HepG2 (cell line): Measurements from ENCODE around the gene ASPRV1. TPM values are rescaled to one million over a fixed set of nuclear protein-coding genes. Genes with fewer than 3 reads are reported as not detected.
"Not testable (repeated sequence)": the region's sequence is repeated elsewhere in the genome, so short reads cannot be mapped to it uniquely, and the experiment has no call there.

ENCODE experiments used
- ATAC-seq: fragments of 200-7000 bp; cut with Tn5 transposase; 3 replicates; pipeline ENCODE4 v1.9.1; 2020; ENCODE audit warnings: mild to moderate bottlenecking, moderate library complexity
- BruUV-seq: library from RNA; stranded (reverse); fragments of 400-500 nt; replicated peaks from 2 replicates; lab custom pipeline; 2021; lab: Mats Ljungman, UMichigan
- CTCF ChIA-PET: fragments of 300-600 bp; formaldehyde crosslinking; extraction: SDS; loops from one replicate; lab custom pipeline; 2021; ENCODE audit warnings: low total read pairs, inconsistent platforms, low intra/inter-chr PET ratio; lab: Yijun Ruan, JAX
- POLR2A ChIA-PET: fragments of 350-600 bp; sonication (Branson Sonifier 250); formaldehyde crosslinking; loops from one replicate; lab custom pipeline; 2020; ENCODE audit warnings: antibody characterized with exemption, inconsistent platforms; lab: Yijun Ruan, JAX
- DNase-seq: peaks from one replicate; pipeline ENCODE4 v3.0.0-alpha.2; 2015; ENCODE audit warnings: low spot score
- FAIRE-seq: peaks from 3 replicates; lab custom pipeline; 2011; peaks lifted over from hg19 to GRCh38; lab: Jason Lieb, UNC
- H2AFZ ChIP-seq: one replicate; pipeline ENCODE4 v1.6.1; 2011; ENCODE audit warnings: low read length, inconsistent platforms
- H3K27ac ChIP-seq: fragments of 300-600 bp; 3 replicates; pipeline ENCODE4 v1.8.0; 2011; ENCODE audit warnings: mixed run types, mild to moderate bottlenecking, mixed read lengths, low read length, inconsistent platforms; ENCODE audit not compliant: insufficient read depth; ENCODE audit errors: extremely low read length
- H3K27me3 ChIP-seq, 2 experiments: fragments of 200-600 bp in 1 of 2; 2 replicates in 1 of 2; 3 replicates in 1 of 2; pipeline versions ENCODE4 v1.6.0 to v1.8.0; 2011; ENCODE audit warnings: low read length in 2 of 2, mild to moderate bottlenecking in 2 of 2, moderate library complexity in 2 of 2, inconsistent platforms in 1 of 2; ENCODE audit not compliant: insufficient read depth in 2 of 2, control insufficient read depth in 1 of 2
- H3K36me3 ChIP-seq, 2 experiments: fragments of 200-600 bp in 1 of 2; replicated peaks in 1 of 2; 2 replicates in 1 of 2; 3 replicates in 1 of 2; pipeline versions ENCODE4 v1.5.1 to v1.8.0; 2011; ENCODE audit warnings: low read length in 2 of 2, inconsistent platforms in 1 of 2; ENCODE audit not compliant: insufficient read depth in 2 of 2, control insufficient read depth in 1 of 2
- H3K4me1 ChIP-seq: 2 replicates; pipeline ENCODE4 v1.5.1; 2012; ENCODE audit warnings: low read length, inconsistent platforms; ENCODE audit not compliant: insufficient read depth
- H3K4me2 ChIP-seq: 2 replicates; pipeline ENCODE4 v1.6.0; 2011; ENCODE audit warnings: low read depth, low read length, inconsistent platforms
- H3K4me3 ChIP-seq, 3 experiments: fragments of 200-600 bp in 1 of 3; sonication (generic), shearing (Covaris generic) in 1 of 3; replicated peaks in 1 of 3; 2 replicates each; pipeline ENCODE4 v1.5.1; 2011 to 2016; ENCODE audit warnings: low read length in 3 of 3, inconsistent platforms in 2 of 3, low read depth in 2 of 3, mild to moderate bottlenecking in 2 of 3, control low read depth in 1 of 3, mixed read lengths in 1 of 3; ENCODE audit not compliant: insufficient read depth in 1 of 3
- H3K79me2 ChIP-seq: one replicate; pipeline ENCODE4 v1.6.1; 2011; ENCODE audit warnings: low read length, inconsistent platforms; ENCODE audit not compliant: insufficient read depth
- H3K9ac ChIP-seq: 2 replicates; pipeline ENCODE4 v1.6.0; 2011; ENCODE audit warnings: mild to moderate bottlenecking, low read depth, low read length, inconsistent platforms; ENCODE audit not compliant: insufficient read depth
- H3K9me3 ChIP-seq: 2 replicates; pipeline ENCODE4 v1.5.1; 2012; ENCODE audit warnings: mild to moderate bottlenecking, low read length
- H4K20me1 ChIP-seq: 2 replicates; pipeline ENCODE4 v1.6.0; 2011; ENCODE audit warnings: inconsistent platforms, mild to moderate bottlenecking, low read length, moderate library complexity; ENCODE audit not compliant: insufficient read depth
- CEBPB ChIP-seq: IDR thresholded peaks from 2 replicates; pipeline ENCODE4 v1.6.1; 2011; ENCODE audit warnings: low read depth, low read length, improper control_type of control experiment, borderline replicate concordance
- ERF ChIP-seq: IDR thresholded peaks from 2 replicates; pipeline ENCODE4 v1.6.1; 2018; ENCODE audit warnings: missing biosample characterization, missing genetic modification reagents
- MTA1 ChIP-seq: sonication (generic); formaldehyde crosslinking; IDR thresholded peaks from 2 replicates; pipeline ENCODE4 v1.4.0; 2020; ENCODE audit warnings: missing genetic modification reagents, mild to moderate bottlenecking, borderline replicate concordance
- NFRKB ChIP-seq: fragments of 450-650 bp; IDR thresholded peaks from 2 replicates; pipeline ENCODE4 v1.6.1; 2017
- SALL1 ChIP-seq: sonication (generic); formaldehyde crosslinking; IDR thresholded peaks from 2 replicates; pipeline ENCODE4 v1.8.0; 2022; ENCODE audit warnings: mild to moderate bottlenecking, missing genetic modification reagents
- ZNF333 ChIP-seq: sonication (generic); formaldehyde crosslinking; IDR thresholded peaks from 2 replicates; pipeline ENCODE4 v1.4.0; 2020; ENCODE audit warnings: mild to moderate bottlenecking, missing genetic modification reagents, borderline replicate concordance
- ZNF512 ChIP-seq: sonication (generic); formaldehyde crosslinking; IDR thresholded peaks from 2 replicates; pipeline ENCODE4 v1.4.0; 2020; ENCODE audit warnings: mild to moderate bottlenecking, missing genetic modification reagents
- WGBS: methylation state at CpG from one replicate; pipeline ENCODE4 v1.1.6; 2017; ENCODE audit warnings: low lambda C conversion rate; 5-methylcytosine and 5-hydroxymethylcytosine counted together
- in situ Hi-C: cut with HindIII; loops from 2 replicates; pipeline ENCODE4 v1.10.0; 2017; ENCODE audit warnings: low pct_unique_long_range_greater_than_20kb; ENCODE audit not compliant: extremely low pct_ligation_motif_present
- intact Hi-C: fragments of 100-400 bp; cut with micrococcal nuclease; formaldehyde crosslinking; loops from one replicate; pipeline ENCODE4 v1.10.0; 2022; ENCODE audit not compliant: unreplicated experiment
- polyA plus RNA-seq, 8 experiments: library from polyadenylated mRNA; depleted of rRNA in 3 of 8; stranded (reverse) in 7 of 8; unstranded in 1 of 8; fragments of >200 nt; fragmentation: Illumina TruSeq in 4 of 8; extraction: Trizol in 4 of 8; gene quantifications; 2 replicates each; pipeline versions ENCODE4 v1.2.1 to v1.2.3, GENCODE V29; 2011 to 2016; ENCODE audit warnings: low read depth in 4 of 8, missing spikeins in 1 of 8, mixed read lengths in 1 of 8; ENCODE audit not compliant: insufficient read depth in 1 of 8
- total RNA-seq, 5 experiments: library from RNA; depleted of rRNA; stranded (reverse); fragments of >200 nt; fragmentation: Illumina TruSeq; extraction: Trizol; gene quantifications; 2 replicates each; pipeline ENCODE4 v1.2.3, GENCODE V29; 2016; ENCODE audit warnings: low read depth in 1 of 5

The ASPRV1 gene
- total and polyA plus RNA-seq, 2 of the 13 experiments (the other 11 are each of a cell fraction or from before 2014, with no cell fraction given): 0.40 to 0.48 TPM

- H3K36me3 ChIP-seq: no peaks in the 10 kb centered on the region
- in situ Hi-C loops: no loop called here
- FAIRE-seq (no peak), ATAC-seq (no peak), DNase-seq (no peak)
- intact Hi-C loops: no loop called here
- BruUV-seq: no TSS peak
- H3K4me2 ChIP-seq: peak overlapping the region; percentile 20
- no peak overlapping the region for H3K27ac ChIP-seq
- no peak overlapping the region; the same call in 1 of the 2 replicates for H3K9ac ChIP-seq
- no peaks in the 10 kb centered on the region for H3K9me3 ChIP-seq
- no peaks in the 10 kb centered on the region for H3K79me2 ChIP-seq
- POLR2A ChIA-PET: interaction anchor here (1.0 kb wide), 1 partner anchor 38 kb away, joined by 3 read pairs; the partner anchor contains the start of gene MXD1
- peaks cover 0 to 11% of the 10 kb centered on the region in 2 experiments; a peak in 2 of 5 replicates for H3K27me3 ChIP-seq
- TF ChIP-seq ERF (CRISPR knock-in tag) (no peak), CEBPB (peak; percentile 60), SALL1 (CRISPR knock-in tag) (0 out of 2 replicates have a peak, but pooled peaks have one; percentile 20), ZNF333 (no peak), NFRKB (0 out of 2 replicates have a peak, but pooled peaks have one; percentile 32), MTA1 (CRISPR knock-in tag) (no peak), ZNF512 (CRISPR knock-in tag) (peak; percentile 97)
- H2AFZ ChIP-seq: no peak overlapping the region
- 54% methylated on average over 6 of the region's 6 CpGs for WGBS
- H4K20me1 ChIP-seq: no peaks in the 10 kb centered on the region
- H3K4me3 ChIP-seq: no peak overlapping the region; a peak in 1 of 6 replicates
- H3K4me1 ChIP-seq: peaks cover 45% of the 10 kb centered on the region
- CTCF ChIA-PET: no interaction called here
Measured at GRCh38 chr2:69952336-69953115, 8.9 kb downstream of the ASPRV1 start.

- H4K20me1 ChIP-seq, ATAC-seq, H3K27ac ChIP-seq, H3K9ac ChIP-seq, H3K79me2 ChIP-seq, H3K27me3 ChIP-seq, H3K4me2 ChIP-seq, DNase-seq, H3K4me3 ChIP-seq, H3K36me3 ChIP-seq, POLR2A ChIA-PET, in situ Hi-C loops, BruUV-seq, CTCF ChIA-PET, FAIRE-seq, H2AFZ ChIP-seq, intact Hi-C loops, H3K9me3 ChIP-seq: not testable (repeated sequence)
- WGBS: 88% methylated on average over 3 of the region's 3 CpGs
- peaks cover 63% of the 10 kb centered on the region for H3K4me1 ChIP-seq
Measured at GRCh38 chr2:69950671-69951070, 10.8 kb downstream of the ASPRV1 start.
